Measurements from ENCODE around the gene TRPT1. TPM values are rescaled to one million over a fixed set of nuclear protein-coding genes. Genes with fewer than 3 reads are reported as not detected.

The TRPT1 gene
- total and polyA plus RNA-seq, 9 of the 15 experiments (the other 6 are each of a cell fraction or from before 2014, with no cell fraction given), result 4.6 to 41.7 (median 23.1) TPM

DNA sequence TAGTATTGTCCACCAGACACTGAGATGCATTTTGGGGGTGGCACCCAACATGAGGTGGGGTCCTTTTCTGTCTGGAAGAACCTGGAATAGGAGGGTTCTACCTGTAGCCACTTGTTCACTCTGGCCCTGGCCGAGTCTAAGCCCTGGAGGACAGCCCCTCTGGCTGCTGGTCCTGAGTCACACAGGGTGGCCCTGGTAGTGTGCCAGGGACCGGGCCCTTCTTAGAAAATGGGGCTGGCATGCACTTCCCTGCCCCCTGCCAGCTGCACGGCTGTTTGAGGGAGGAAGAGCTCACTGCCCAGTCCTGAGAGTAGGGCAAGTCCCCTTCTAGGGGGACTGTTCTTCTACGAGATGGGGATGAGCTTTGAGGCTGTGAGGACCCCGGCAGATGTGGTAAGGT, 27.5 kb upstream of the TRPT1 start (continued):
- TF ChIP-seq, protein P1, sequence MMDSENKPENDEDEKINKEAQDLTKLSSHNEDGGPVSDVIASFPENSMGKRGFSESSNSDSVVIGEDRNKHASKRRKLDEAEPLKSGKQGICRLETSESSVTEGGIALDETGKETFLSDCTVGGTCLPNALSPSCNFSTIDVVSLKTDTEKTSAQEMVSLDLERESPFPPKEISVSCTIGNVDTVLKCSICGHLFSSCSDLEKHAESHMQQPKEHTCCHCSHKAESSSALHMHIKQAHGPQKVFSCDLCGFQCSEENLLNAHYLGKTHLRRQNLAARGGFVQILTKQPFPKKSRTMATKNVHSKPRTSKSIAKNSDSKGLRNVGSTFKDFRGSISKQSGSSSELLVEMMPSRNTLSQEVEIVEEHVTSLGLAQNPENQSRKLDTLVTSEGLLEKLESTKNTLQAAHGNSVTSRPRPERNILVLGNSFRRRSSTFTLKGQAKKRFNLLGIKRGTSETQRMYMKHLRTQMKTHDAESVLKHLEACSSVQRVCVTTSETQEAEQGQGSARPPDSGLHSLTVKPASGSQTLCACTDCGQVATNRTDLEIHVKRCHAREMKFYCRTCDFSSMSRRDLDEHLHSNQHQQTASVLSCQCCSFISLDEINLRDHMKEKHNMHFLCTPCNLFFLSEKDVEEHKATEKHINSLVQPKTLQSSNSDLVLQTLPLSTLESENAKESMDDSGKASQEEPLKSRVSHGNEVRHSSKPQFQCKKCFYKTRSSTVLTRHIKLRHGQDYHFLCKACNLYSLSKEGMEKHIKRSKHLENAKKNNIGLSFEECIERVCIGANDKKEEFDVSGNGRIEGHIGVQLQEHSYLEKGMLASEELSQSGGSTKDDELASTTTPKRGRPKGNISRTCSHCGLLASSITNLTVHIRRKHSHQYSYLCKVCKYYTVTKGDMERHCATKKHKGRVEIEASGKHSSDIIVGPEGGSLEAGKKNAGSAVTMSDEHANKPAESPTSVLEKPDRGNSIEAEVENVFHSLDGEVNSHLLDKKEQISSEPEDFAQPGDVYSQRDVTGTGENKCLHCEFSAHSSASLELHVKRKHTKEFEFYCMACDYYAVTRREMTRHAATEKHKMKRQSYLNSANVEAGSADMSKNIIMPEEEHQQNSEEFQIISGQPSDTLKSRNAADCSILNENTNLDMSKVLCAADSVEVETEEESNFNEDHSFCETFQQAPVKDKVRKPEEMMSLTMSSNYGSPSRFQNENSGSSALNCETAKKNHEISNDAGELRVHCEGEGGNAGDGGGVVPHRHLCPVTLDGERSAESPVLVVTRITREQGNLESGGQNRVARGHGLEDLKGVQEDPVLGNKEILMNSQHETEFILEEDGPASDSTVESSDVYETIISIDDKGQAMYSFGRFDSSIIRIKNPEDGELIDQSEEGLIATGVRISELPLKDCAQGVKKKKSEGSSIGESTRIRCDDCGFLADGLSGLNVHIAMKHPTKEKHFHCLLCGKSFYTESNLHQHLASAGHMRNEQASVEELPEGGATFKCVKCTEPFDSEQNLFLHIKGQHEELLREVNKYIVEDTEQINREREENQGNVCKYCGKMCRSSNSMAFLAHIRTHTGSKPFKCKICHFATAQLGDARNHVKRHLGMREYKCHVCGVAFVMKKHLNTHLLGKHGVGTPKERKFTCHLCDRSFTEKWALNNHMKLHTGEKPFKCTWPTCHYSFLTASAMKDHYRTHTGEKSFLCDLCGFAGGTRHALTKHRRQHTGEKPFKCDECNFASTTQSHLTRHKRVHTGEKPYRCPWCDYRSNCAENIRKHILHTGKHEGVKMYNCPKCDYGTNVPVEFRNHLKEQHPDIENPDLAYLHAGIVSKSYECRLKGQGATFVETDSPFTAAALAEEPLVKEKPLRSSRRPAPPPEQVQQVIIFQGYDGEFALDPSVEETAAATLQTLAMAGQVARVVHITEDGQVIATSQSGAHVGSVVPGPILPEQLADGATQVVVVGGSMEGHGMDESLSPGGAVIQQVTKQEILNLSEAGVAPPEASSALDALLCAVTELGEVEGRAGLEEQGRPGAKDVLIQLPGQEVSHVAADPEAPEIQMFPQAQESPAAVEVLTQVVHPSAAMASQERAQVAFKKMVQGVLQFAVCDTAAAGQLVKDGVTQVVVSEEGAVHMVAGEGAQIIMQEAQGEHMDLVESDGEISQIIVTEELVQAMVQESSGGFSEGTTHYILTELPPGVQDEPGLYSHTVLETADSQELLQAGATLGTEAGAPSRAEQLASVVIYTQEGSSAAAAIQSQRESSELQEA (IDR thresholded peaks at IDR 0.05; ENCODE audit: low read depth), result no peak
- TF ChIP-seq FOXJ2 (tag; IDR thresholded peaks at IDR 0.05), result no peak
- TF ChIP-seq CC2D1A (IDR thresholded peaks at IDR 0.05), result no peak
- TF ChIP-seq CCAR2 (IDR thresholded peaks at IDR 0.05; ENCODE audit: low read depth, low read length), result no peak
